SKM-1 treated with dmso at 0.1 percent for 144 hours (cell line): Measurements from ENCODE around the gene LAMB4.

Experiments
- DNase-seq: peaks from one replicate; lab custom pipeline; 2025; ENCODE audit not compliant: unreplicated experiment; lab: John Stamatoyannopoulos, UW

Gene LAMB4

GRCh38 chr7:107973861-107974260 lies 156.3 kb downstream of the LAMB4 start:
- no peak for DNase-seq
